Measurements from ENCODE around the gene SLC4A1AP. TPM values are rescaled to one million over a fixed set of nuclear protein-coding genes. Genes with fewer than 3 reads are reported as not detected.
A peak's percentile ranks its signal among the peaks of the same experiment; 100 is the strongest.

The SLC4A1AP gene
- total and polyA plus RNA-seq, 2 donors (not counting 1 experiment from before 2014, with no cell fraction given): 8.9 to 23.1 TPM

GRCh38 chr2:27713201-27713600 is 49.5 kb downstream of the SLC4A1AP start:
- Histone ChIP-seq H3K9me3 (ENCODE audit: control extremely low read depth in 1 of 3, control insufficient read depth in 2 of 3, insufficient read depth in 1 of 3, low read length in 2 of 3) (peaks cover 0 to 1% (median 0%) of the 10 kb centered on the region in 3 donors), H3K4me2 (replicated peaks; ENCODE audit: low read depth, low read length, poor library complexity, severe bottlenecking) (no peak overlapping the region), H3K36me3 (replicated peaks in 1 of 2; ENCODE audit: control extremely low read depth in 1 of 2, control insufficient read depth in 1 of 2, extremely low read depth in 1 of 2, insufficient read depth in 2 of 2, low read length in 1 of 2) (no peaks in the 10 kb centered on the region), H3K4me3 (ENCODE audit: control extremely low read depth in 1 of 5, extremely low read depth in 1 of 5, insufficient read depth in 1 of 5, low read depth in 2 of 5, low read length in 4 of 5) (no peak overlapping the region), H3K4me1 (ENCODE audit: control insufficient read depth in 2 of 2, insufficient read depth in 2 of 2, low read length in 2 of 2) (peaks cover 11% of the 10 kb centered on the region in 2 donors), H3K27ac (ENCODE audit: low read length in 2 of 2) (no peak overlapping the region), H3K27me3 (replicated peaks in 1 of 4; ENCODE audit: control extremely low read depth in 1 of 4, control insufficient read depth in 3 of 4, insufficient read depth in 4 of 4, low read length in 3 of 4) (peaks cover 0 to 20% (median 10%) of the 10 kb centered on the region in 4 experiments), H3K79me2 (ENCODE audit: control insufficient read depth, insufficient read depth, low read length) (no peaks in the 10 kb centered on the region), H2AFZ (ENCODE audit: insufficient read depth, low read depth, low read length, poor library complexity, severe bottlenecking) (no peak overlapping the region), H3K9ac (ENCODE audit: low read length) (no peak overlapping the region), H4K20me1 (ENCODE audit: control insufficient read depth, insufficient read depth, low read length, poor library complexity, severe bottlenecking) (no peaks in the 10 kb centered on the region)
- 99% methylated on average over 5 of the region's 5 CpGs for WGBS (ENCODE audit: insufficient coverage)
- ChIA-PET POLR2A (interaction anchor here (0.7 kb wide), 1 partner anchor 733 kb away, joined by 8 read pairs; no protein-coding TSS in a partner anchor), CTCF (interaction anchor here (0.5 to 2.9 kb wide), 5 partner anchors 10 to 746 kb away, joined by 3 to 10 read pairs (median 4); no protein-coding TSS in a partner anchor)
- TF ChIP-seq EZH2 (IDR thresholded peaks at IDR 0.05; ENCODE audit: borderline replicate concordance, insufficient read depth, low read depth, low read length, poor library complexity, severe bottlenecking): no peak
- TF ChIP-seq CTCF (IDR thresholded peaks at IDR 0.05): no peak
- H3K9me3 Mint-ChIP-seq (ENCODE audit: insufficient read depth): no peaks in the 10 kb centered on the region
- intact Hi-C loops (cut with micrococcal nuclease): no loop called here
- no peak overlapping the region for H3K4me3 Mint-ChIP-seq
- H3K27ac Mint-ChIP-seq: no peak overlapping the region
- H3K4me1 Mint-ChIP-seq: peaks cover 14% of the 10 kb centered on the region
- ATAC-seq (ENCODE audit: low read depth) (no peak), DNase-seq (no peak)
- peaks cover 41% of the 10 kb centered on the region for H3K27me3 Mint-ChIP-seq

GRCh38 chr2:27714053-27714452 is 50.4 kb downstream of the SLC4A1AP start:
- Mint-ChIP-seq H3K27me3 (peaks cover 39% of the 10 kb centered on the region), H3K27ac (no peak overlapping the region), H3K4me3 (peak overlapping the region; percentile 72), H3K9me3 (ENCODE audit: insufficient read depth) (no peaks in the 10 kb centered on the region), H3K4me1 (peaks cover 14% of the 10 kb centered on the region)
- 98% methylated on average over 4 of the region's 8 CpGs for WGBS (ENCODE audit: insufficient coverage)
- Histone ChIP-seq H4K20me1 (ENCODE audit: control insufficient read depth, insufficient read depth, low read length, poor library complexity, severe bottlenecking) (no peaks in the 10 kb centered on the region), H2AFZ (ENCODE audit: insufficient read depth, low read depth, low read length, poor library complexity, severe bottlenecking) (no peak overlapping the region), H3K4me2 (replicated peaks; ENCODE audit: low read depth, low read length, poor library complexity, severe bottlenecking) (no peak overlapping the region), H3K4me1 (ENCODE audit: control insufficient read depth in 2 of 2, insufficient read depth in 2 of 2, low read length in 2 of 2) (peaks cover 11% of the 10 kb centered on the region in 2 donors), H3K9me3 (ENCODE audit: control extremely low read depth in 1 of 3, control insufficient read depth in 2 of 3, insufficient read depth in 1 of 3, low read length in 2 of 3) (no peaks in the 10 kb centered on the region), H3K27me3 (replicated peaks in 1 of 4; ENCODE audit: control extremely low read depth in 1 of 4, control insufficient read depth in 3 of 4, insufficient read depth in 4 of 4, low read length in 3 of 4) (peaks cover 0 to 20% (median 10%) of the 10 kb centered on the region in 4 experiments), H3K36me3 (replicated peaks in 1 of 2; ENCODE audit: control extremely low read depth in 1 of 2, control insufficient read depth in 1 of 2, extremely low read depth in 1 of 2, insufficient read depth in 2 of 2, low read length in 1 of 2) (no peaks in the 10 kb centered on the region), H3K27ac (ENCODE audit: low read length in 2 of 2) (no peak overlapping the region), H3K79me2 (ENCODE audit: control insufficient read depth, insufficient read depth, low read length) (no peaks in the 10 kb centered on the region), H3K9ac (ENCODE audit: low read length) (no peak overlapping the region), H3K4me3 (ENCODE audit: control extremely low read depth in 1 of 5, extremely low read depth in 1 of 5, insufficient read depth in 1 of 5, low read depth in 2 of 5, low read length in 4 of 5) (no peak overlapping the region)
- POLR2A ChIA-PET: no interaction called here
- TF ChIP-seq CTCF (IDR thresholded peaks at IDR 0.05): no peak
- no peak for TF ChIP-seq EZH2 (IDR thresholded peaks at IDR 0.05; ENCODE audit: borderline replicate concordance, insufficient read depth, low read depth, low read length, poor library complexity, severe bottlenecking)
- CTCF ChIA-PET: interaction anchor here (0.7 to 1.3 kb wide), 3 partner anchors 9 to 969 kb away, joined by 3 read pairs; no protein-coding TSS in a partner anchor
- DNase-seq: no peak
- no peak for ATAC-seq (ENCODE audit: low read depth)
- intact Hi-C loops (cut with micrococcal nuclease): no loop called here
